OCI-LY3 (cell line): Measurements from ENCODE around the gene CNP.

Experiments used
- CTCF ChIP-seq: fragments of 200-600, 300-600 bp; sonication (generic); IDR thresholded peaks from 2 replicates; pipeline ENCODE4 v1.5.1; 2014; ENCODE audit warnings: antibody characterized with exemption, low read length, low read depth
- EZH2phosphoT487 ChIP-seq: fragments of 200-600 bp; shearing (Covaris generic); IDR thresholded peaks from 2 replicates; pipeline ENCODE4 v1.6.1; 2018; ENCODE audit warnings: antibody characterized with exemption, mixed run types, low read depth

- no peak for TF ChIP-seq CTCF
- no peak for TF ChIP-seq EZH2phosphoT487
These were observed 2.1 kb downstream of the CNP start for GRCh38 chr17:41968676-41969075.
